GM12891 (cell line): Measurements from ENCODE around the gene KCNIP1.

ENCODE experiments used
- DNase-seq: peaks from one replicate; pipeline ENCODE4 v3.0.0; 2011; ENCODE audit warnings: low spot score; ENCODE audit not compliant: insufficient read length
- FAIRE-seq: peaks from 2 replicates; lab custom pipeline; 2011; peaks lifted over from hg19 to GRCh38; lab: Jason Lieb, UNC
- PAX5 ChIP-seq: IDR thresholded peaks from 2 replicates; pipeline ENCODE4 v1.6.1; 2011; ENCODE audit warnings: low read length, moderate library complexity, mild to moderate bottlenecking; ENCODE audit not compliant: insufficient read depth, severe bottlenecking
- POLR2A ChIP-seq: IDR thresholded peaks from 2 replicates; pipeline ENCODE4 v1.6.1; 2011; ENCODE audit warnings: low read depth, low read length, control low read depth
- POLR2AphosphoS5 ChIP-seq: IDR thresholded peaks from 2 replicates; pipeline ENCODE4 v1.6.1; 2011; ENCODE audit warnings: low read depth, low read length, control low read depth
- POU2F2 ChIP-seq: IDR thresholded peaks from 2 replicates; pipeline ENCODE4 v1.6.1; 2011; ENCODE audit warnings: low read depth, mild to moderate bottlenecking, control low read depth, low read length, moderate library complexity
- SPI1 ChIP-seq: IDR thresholded peaks from 2 replicates; pipeline ENCODE4 v1.6.1; 2011; ENCODE audit warnings: low read depth, low read length, control low read depth
- TAF1 ChIP-seq: IDR thresholded peaks from 2 replicates; pipeline ENCODE4 v1.6.1; 2011; ENCODE audit warnings: low read depth, low read length, control low read depth

Gene KCNIP1

DNA sequence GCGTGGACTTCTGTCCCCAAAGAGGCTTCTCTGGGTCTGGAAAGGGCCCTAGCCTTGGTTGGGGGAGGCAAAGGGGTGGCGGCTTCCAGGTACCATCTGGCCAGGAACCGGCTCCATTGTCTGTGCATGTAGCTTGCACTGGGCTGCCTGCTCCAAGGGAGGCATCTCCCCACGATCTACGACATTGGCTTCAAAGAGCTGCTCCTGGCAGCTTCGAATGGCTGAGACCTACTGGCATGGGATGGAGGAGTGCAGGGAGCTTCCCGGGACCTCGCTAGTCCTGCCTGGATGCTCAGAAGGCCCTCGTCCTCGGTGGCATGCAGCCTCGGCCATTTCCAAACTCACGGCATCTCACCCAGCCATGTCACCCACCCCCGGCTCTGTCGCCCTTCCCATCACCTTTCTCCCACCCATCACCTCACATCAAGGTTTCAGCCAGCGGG is 137.8 kb downstream of the KCNIP1 start:
- DNase-seq (no peak), FAIRE-seq (no peak)
- TF ChIP-seq POLR2AphosphoS5, result no peak
- TF ChIP-seq POLR2A, result no peak
- TF ChIP-seq PAX5, result no peak
- no peak for TF ChIP-seq SPI1
- no peak for TF ChIP-seq POU2F2
- TF ChIP-seq TAF1, result no peak

GRCh38 chr5:170642066-170642735 is 138.4 kb downstream of the KCNIP1 start:
- DNase-seq (no peak), FAIRE-seq (no peak)
- TF ChIP-seq PAX5, result no peak
- TF ChIP-seq POLR2AphosphoS5, result no peak
- TF ChIP-seq SPI1, result no peak
- no peak for TF ChIP-seq POU2F2
- TF ChIP-seq TAF1, result no peak

- no peak for TF ChIP-seq POLR2AphosphoS5
- TF ChIP-seq POU2F2, result no peak
- no peak for TF ChIP-seq POLR2A
- TF ChIP-seq PAX5, result no peak
- no peak for TF ChIP-seq TAF1
- no peak for TF ChIP-seq SPI1
- no peak for DNase-seq
- FAIRE-seq, result no peak
These were observed 139.1 kb downstream of the KCNIP1 start for GRCh38 chr5:170642776-170643436.

DNA sequence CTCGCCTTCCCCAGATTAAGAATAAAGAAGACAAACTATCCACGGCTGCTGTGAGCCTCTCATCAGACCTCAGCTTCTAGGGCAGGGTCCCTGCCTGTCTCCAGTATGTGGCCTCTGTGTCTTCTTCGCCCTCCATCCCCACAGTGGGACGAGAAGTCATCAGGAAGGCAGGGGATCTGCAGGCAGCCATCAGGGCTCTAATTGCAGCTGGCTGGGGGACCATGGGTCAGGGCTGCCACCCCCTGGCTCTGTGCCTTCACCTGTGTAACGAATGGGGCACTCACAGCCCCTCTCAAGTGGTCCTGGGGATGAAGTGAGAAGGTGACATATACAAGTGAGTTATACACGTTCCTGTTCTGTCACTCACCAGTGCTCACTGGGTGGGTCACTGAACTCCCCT is 139.8 kb downstream of the KCNIP1 start:
- no peak for DNase-seq
- FAIRE-seq, result no peak
- no peak for TF ChIP-seq POLR2A
- no peak for TF ChIP-seq TAF1
- TF ChIP-seq SPI1, result no peak
- TF ChIP-seq POLR2AphosphoS5, result no peak
- TF ChIP-seq POU2F2, result no peak
- TF ChIP-seq PAX5, result no peak

DNA sequence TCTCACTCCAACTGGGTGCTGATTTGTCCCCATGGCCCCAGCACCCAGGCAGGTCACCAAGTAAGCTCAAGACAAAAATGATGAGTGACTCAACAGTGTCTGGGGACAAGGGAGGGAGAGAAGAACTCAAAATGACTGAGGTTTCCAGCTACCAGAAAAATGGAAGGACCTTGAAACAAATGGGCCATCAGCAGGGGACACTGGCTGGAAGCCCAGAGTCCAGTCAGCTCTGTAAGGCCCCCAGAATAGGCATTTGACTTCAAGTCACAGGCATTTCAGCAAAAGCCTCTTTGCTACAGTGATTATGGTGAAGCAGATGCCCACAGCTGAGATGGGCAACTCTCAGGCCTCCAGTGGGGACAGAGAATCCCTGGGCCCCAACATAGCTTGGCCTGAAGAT is 140.7 kb downstream of the KCNIP1 start:
- TF ChIP-seq PAX5 (no peak), SPI1 (no peak), POLR2AphosphoS5 (no peak)
- DNase-seq (no peak), FAIRE-seq (no peak)

DNA sequence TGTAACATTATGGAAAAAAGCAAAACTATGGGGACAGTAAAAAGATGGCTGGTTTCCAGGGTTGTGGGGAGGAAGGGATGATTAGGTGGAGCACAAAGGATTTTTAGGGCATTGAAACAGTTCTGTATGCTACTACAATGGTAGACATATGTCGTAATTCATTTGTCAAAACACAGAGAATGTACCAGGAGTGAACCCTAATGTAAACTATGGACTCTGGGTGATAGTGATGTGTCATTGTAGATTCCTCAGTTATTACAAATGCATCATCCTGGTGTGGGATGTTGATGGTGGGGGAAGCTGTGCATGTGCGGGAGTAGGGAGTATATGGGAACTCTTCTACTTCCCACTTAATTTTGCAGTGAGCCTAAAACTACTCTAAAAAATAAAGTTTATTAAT is 144.7 kb downstream of the KCNIP1 start:
- TF ChIP-seq PAX5 (no peak), POLR2A (no peak), SPI1 (no peak), TAF1 (no peak), POU2F2 (no peak), POLR2AphosphoS5 (no peak)
- DNase-seq (no peak), FAIRE-seq (no peak)

DNA sequence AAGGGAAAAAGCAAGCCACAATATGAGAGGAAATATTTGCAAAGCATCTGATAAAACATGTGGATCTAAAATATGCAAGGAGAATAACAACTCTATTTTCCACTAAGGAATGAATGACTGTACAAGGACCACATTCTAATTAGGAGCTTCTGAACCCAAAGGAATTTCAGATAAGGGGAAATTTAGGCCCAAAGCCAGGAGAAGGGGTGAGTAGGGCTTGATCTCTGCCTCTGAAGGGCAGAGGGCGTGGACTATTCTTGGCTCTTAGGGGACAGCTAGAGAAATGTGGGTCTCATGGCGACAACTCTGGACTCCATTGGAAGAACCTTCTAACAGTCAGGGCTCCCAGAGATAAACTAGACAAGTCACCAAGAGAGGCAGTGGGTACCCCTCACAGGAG is 147.0 kb downstream of the KCNIP1 start:
- FAIRE-seq (no peak), DNase-seq (no peak)
- TF ChIP-seq SPI1 (no peak), POU2F2 (no peak), POLR2AphosphoS5 (no peak), POLR2A (no peak), TAF1 (no peak), PAX5 (no peak)

GRCh38 chr5:170651604-170652277 is 147.9 kb downstream of the KCNIP1 start:
- no peak for DNase-seq

GRCh38 chr5:170655476-170655875 is 151.7 kb downstream of the KCNIP1 start:
- no peak for FAIRE-seq
- no peak for TF ChIP-seq POLR2AphosphoS5
- no peak for TF ChIP-seq SPI1
- TF ChIP-seq POU2F2, result no peak
- TF ChIP-seq PAX5, result no peak
- no peak for TF ChIP-seq POLR2A
- TF ChIP-seq TAF1, result no peak
- no peak for DNase-seq

More at GRCh38 chr5:170651604-170652277, 147.9 kb downstream of the KCNIP1 start:
- FAIRE-seq, result no peak
- TF ChIP-seq PAX5 (no peak), SPI1 (no peak), POLR2A (no peak), POU2F2 (no peak), POLR2AphosphoS5 (no peak), TAF1 (no peak)
